Common myeloid progenitor, CD34-positive (primary cell): ENCODE data around the gene INMT.

Experiments used
- CTCF ChIA-PET: fragments of 350-600 bp; sonication (Branson Sonifier 250); formaldehyde crosslinking; loops from one replicate; lab custom pipeline; 2021; ENCODE audit warnings: antibody characterized with exemption; lab: Charles Lee
- POLR2A ChIA-PET: fragments of 350-600 bp; sonication (Branson Sonifier 250); formaldehyde crosslinking; loops from one replicate; lab custom pipeline; 2021; ENCODE audit warnings: antibody characterized with exemption; lab: Charles Lee
- DNase-seq, 3 donors: peaks; one replicate each; pipeline versions ENCODE4 v3.0.0 to v3.0.0-alpha.2; 2013
- H3K27ac ChIP-seq, 2 experiments: 1 replicate in 1 of 2; 2 replicates in 1 of 2; pipeline ENCODE4 v1.7.0; 2013; ENCODE audit warnings: inconsistent platforms in 2 of 2, low read length in 2 of 2, mild to moderate bottlenecking in 2 of 2, low read depth in 1 of 2, moderate library complexity in 1 of 2; ENCODE audit not compliant: severe bottlenecking in 2 of 2, insufficient read depth in 1 of 2, poor library complexity in 1 of 2
- H3K27me3 ChIP-seq, 5 experiments: replicated peaks in 2 of 5; 1 replicate in 3 of 5; 2 replicates in 2 of 5; pipeline versions ENCODE4 v1.6.1 to v1.7.0; 2013; ENCODE audit warnings: low read length in 4 of 5, mild to moderate bottlenecking in 2 of 5, moderate library complexity in 2 of 5, inconsistent platforms in 1 of 5; ENCODE audit not compliant: insufficient read depth in 5 of 5, control insufficient read depth in 4 of 5
- H3K36me3 ChIP-seq, 4 experiments: 1 replicate in 2 of 4; 2 replicates in 2 of 4; pipeline versions ENCODE4 v1.6.1 to v1.7.0; 2013; ENCODE audit warnings: low read length in 3 of 4, control low read depth in 1 of 4, mild to moderate bottlenecking in 1 of 4; ENCODE audit not compliant: control insufficient read depth in 4 of 4, insufficient read depth in 4 of 4
- H3K4me1 ChIP-seq, 4 experiments: 1 replicate in 3 of 4; 2 replicates in 1 of 4; pipeline versions ENCODE4 v1.6.1 to v1.7.1; 2013; ENCODE audit warnings: low read length in 3 of 4, mild to moderate bottlenecking in 3 of 4, control low read depth in 1 of 4, inconsistent platforms in 1 of 4, moderate library complexity in 1 of 4; ENCODE audit not compliant: control insufficient read depth in 4 of 4, insufficient read depth in 4 of 4; ENCODE audit errors: control extremely low read depth in 1 of 4
- H3K4me3 ChIP-seq, 7 experiments: 1 replicate in 4 of 7; 2 replicates in 3 of 7; pipeline versions ENCODE4 v1.5.1 to v1.7.0; 2013; ENCODE audit warnings: mild to moderate bottlenecking in 7 of 7, low read length in 6 of 7, moderate library complexity in 6 of 7, inconsistent platforms in 2 of 7, low read depth in 2 of 7, control low read depth in 1 of 7; ENCODE audit not compliant: insufficient read depth in 4 of 7, control insufficient read depth in 1 of 7; ENCODE audit errors: extremely low read depth in 1 of 7
- H3K9me3 ChIP-seq, 5 experiments: 1 replicate in 4 of 5; 2 replicates in 1 of 5; pipeline versions ENCODE4 v1.6.1 to v1.7.1; 2013; ENCODE audit warnings: low read length in 4 of 5, mild to moderate bottlenecking in 2 of 5, inconsistent platforms in 1 of 5, low read depth in 1 of 5, moderate library complexity in 1 of 5; ENCODE audit not compliant: control insufficient read depth in 4 of 5, insufficient read depth in 2 of 5; ENCODE audit errors: control extremely low read depth in 1 of 5
- WGBS: methylation state at CpG from one replicate; pipeline ENCODE4 v1.1.5; 2013; ENCODE audit not compliant: insufficient coverage; 5-methylcytosine and 5-hydroxymethylcytosine counted together

Gene INMT

GRCh38 chr7:30732606-30733005, 19.3 kb upstream of the INMT start:
- CTCF ChIA-PET = no interaction called here
- H3K4me1 ChIP-seq = peaks cover 0 to 7% (median 1%) of the 10 kb centered on the region in 4 experiments
- 93% methylated on average over 11 of the region's 12 CpGs for WGBS
- no peaks in the 10 kb centered on the region for H3K36me3 ChIP-seq
- POLR2A ChIA-PET = interaction anchor here (0.7 kb wide), 1 partner anchor 971 kb away, joined by 7 read pairs; no protein-coding TSS in a partner anchor
- peaks cover 0 to 5% (median 0%) of the 10 kb centered on the region in 5 experiments for H3K27me3 ChIP-seq
- H3K27ac ChIP-seq = no peak overlapping the region
- no peaks in the 10 kb centered on the region for H3K9me3 ChIP-seq
- no peak overlapping the region for H3K4me3 ChIP-seq
- no peak for DNase-seq

- no peak overlapping the region for H3K4me3 ChIP-seq
- H3K36me3 ChIP-seq = no peaks in the 10 kb centered on the region
- no peak for DNase-seq
- 100% methylated on average over 6 of the region's 6 CpGs for WGBS
- H3K9me3 ChIP-seq = no peaks in the 10 kb centered on the region
- peaks cover 0 to 4% (median 0%) of the 10 kb centered on the region in 4 experiments for H3K4me1 ChIP-seq
- peaks cover 0 to 5% (median 0%) of the 10 kb centered on the region in 5 experiments for H3K27me3 ChIP-seq
- no peak overlapping the region for H3K27ac ChIP-seq
- ChIA-PET CTCF (interaction anchor here (0.7 to 1.5 kb wide), 2 partner anchors 14 to 28 kb away, joined by 3 to 6 read pairs; no protein-coding TSS in a partner anchor), POLR2A (no interaction called here)
These were observed 18.7 kb upstream of the INMT start for GRCh38 chr7:30733216-30733615.

- WGBS = 100% methylated on average over 11 of the region's 11 CpGs
- Histone ChIP-seq H3K36me3 (no peaks in the 10 kb centered on the region), H3K27ac (no peak overlapping the region), H3K4me3 (no peak overlapping the region), H3K27me3 (peaks cover 0 to 5% (median 0%) of the 10 kb centered on the region in 5 experiments), H3K4me1 (peaks cover 0 to 4% (median 0%) of the 10 kb centered on the region in 4 experiments), H3K9me3 (no peaks in the 10 kb centered on the region)
- ChIA-PET POLR2A (no interaction called here), CTCF (interaction anchor here (0.7 to 1.5 kb wide), 2 partner anchors 14 to 28 kb away, joined by 3 to 6 read pairs; no protein-coding TSS in a partner anchor)
- no peak for DNase-seq
These were observed 18.2 kb upstream of the INMT start for GRCh38 chr7:30733691-30734090.

- Histone ChIP-seq H3K27ac (no peak overlapping the region), H3K9me3 (no peaks in the 10 kb centered on the region), H3K4me3 (no peak overlapping the region), H3K27me3 (peaks cover 0 to 8% (median 0%) of the 10 kb centered on the region in 5 experiments), H3K36me3 (no peaks in the 10 kb centered on the region), H3K4me1 (peaks cover 0 to 4% (median 0%) of the 10 kb centered on the region in 4 experiments)
- WGBS = 93% methylated on average over 6 of the region's 7 CpGs
- ChIA-PET POLR2A (no interaction called here), CTCF (interaction anchor here (1.2 to 1.5 kb wide), 2 partner anchors 13 to 33 kb away, joined by 3 to 6 read pairs; no protein-coding TSS in a partner anchor)
- DNase-seq = no peak
These were observed 17.4 kb upstream of the INMT start for GRCh38 chr7:30734497-30734896.

GRCh38 chr7:30735631-30736030, 16.3 kb upstream of the INMT start:
- WGBS = 94% methylated on average over 3 of the region's 3 CpGs
- peaks cover 0 to 3% (median 0%) of the 10 kb centered on the region in 5 experiments for H3K27me3 ChIP-seq
- no peak for DNase-seq
- no peak overlapping the region for H3K27ac ChIP-seq
- no peaks in the 10 kb centered on the region for H3K9me3 ChIP-seq
- POLR2A ChIA-PET = no interaction called here
- H3K4me1 ChIP-seq = peaks cover 0 to 4% (median 0%) of the 10 kb centered on the region in 4 experiments
- H3K36me3 ChIP-seq = no peaks in the 10 kb centered on the region
- CTCF ChIA-PET = interaction anchor here (0.9 to 1.2 kb wide), 3 partner anchors 9 to 53 kb away, joined by 3 to 4 read pairs (median 3); partner anchors contain the start of gene CRHR2
- H3K4me3 ChIP-seq = no peak overlapping the region

GRCh38 chr7:30736291-30736690, 15.6 kb upstream of the INMT start:
- Histone ChIP-seq H3K27me3 (peaks cover 0 to 3% (median 0%) of the 10 kb centered on the region in 5 experiments), H3K27ac (no peak overlapping the region), H3K4me3 (no peak overlapping the region), H3K4me1 (peaks cover 0 to 4% (median 0%) of the 10 kb centered on the region in 4 experiments), H3K36me3 (no peaks in the 10 kb centered on the region), H3K9me3 (no peaks in the 10 kb centered on the region)
- DNase-seq = no peak
- 100% methylated on average over 3 of the region's 4 CpGs for WGBS
- POLR2A ChIA-PET = no interaction called here
- CTCF ChIA-PET = interaction anchor here (1.2 kb wide), 1 partner anchor 8 kb away, joined by 3 read pairs; no protein-coding TSS in a partner anchor
